Activated T-cell treated with anti-CD3 and anti-CD28 coated beads, Interleukin-2, amount 50 U/mL, for 1 hour (primary cell): Measurements from ENCODE around the gene SH2D7.

ENCODE experiments used
- DNase-seq: peaks from one replicate; pipeline ENCODE4 v3.0.0-alpha.2; 2020

The SH2D7 gene

GRCh38 chr15:78104566-78105475 lies 12.5 kb downstream of the SH2D7 start:
- DNase-seq: no peak

- no peak for DNase-seq
Measured at GRCh38 chr15:78105476-78106241, 13.3 kb downstream of the SH2D7 start.

- no peak for DNase-seq
Measured at GRCh38 chr15:78107471-78107870, 15.1 kb downstream of the SH2D7 start.

GRCh38 chr15:78108300-78109084 lies 16.1 kb downstream of the SH2D7 start:
- DNase-seq: peak; percentile 85

GRCh38 chr15:78109156-78109555 lies 16.8 kb downstream of the SH2D7 start:
- DNase-seq: no peak

GRCh38 chr15:78110096-78110495 lies 17.7 kb downstream of the SH2D7 start:
- no peak for DNase-seq

- no peak for DNase-seq
Measured at GRCh38 chr15:78110916-78111475, 18.6 kb downstream of the SH2D7 start.

- no peak for DNase-seq
Measured at GRCh38 chr15:78111788-78112187, 19.4 kb downstream of the SH2D7 start.

- no peak for DNase-seq
Measured at GRCh38 chr15:78112551-78112950, 20.2 kb downstream of the SH2D7 start.

GRCh38 chr15:78120523-78120922 lies 28.2 kb downstream of the SH2D7 start:
- DNase-seq: no peak

- DNase-seq: no peak
Measured at GRCh38 chr15:78125267-78125666, 32.9 kb downstream of the SH2D7 start.

- no peak for DNase-seq
Measured at GRCh38 chr15:78127882-78128281, 35.5 kb downstream of the SH2D7 start.

- DNase-seq: no peak
Measured at GRCh38 chr15:78129077-78129750, 36.9 kb downstream of the SH2D7 start.

GRCh38 chr15:78129751-78130287 lies 37.5 kb downstream of the SH2D7 start:
- DNase-seq: no peak

- no peak for DNase-seq
Measured at GRCh38 chr15:78130466-78131294, 38.3 kb downstream of the SH2D7 start.

- peak; percentile 83 for DNase-seq
Measured at GRCh38 chr15:78131295-78132061, 39.1 kb downstream of the SH2D7 start, which contains the start of gene CIB2. Gene CIB2, minus strand, starts transcription at chr15:78131445. Its CDS starts 230 bp downstream, at chr15:78131215.

GRCh38 chr15:78133801-78134200 lies 41.4 kb downstream of the SH2D7 start:
- DNase-seq: no peak

GRCh38 chr15:78139578-78139977 lies 47.2 kb downstream of the SH2D7 start:
- no peak for DNase-seq

- DNase-seq: no peak
Measured at GRCh38 chr15:78140292-78140691, 47.9 kb downstream of the SH2D7 start.

- no peak for DNase-seq
Measured at GRCh38 chr15:78142332-78142731, 50.0 kb downstream of the SH2D7 start.
